IPS-18a (cell line): ENCODE data around the gene TBCC.
"Not testable (repeated sequence)": the region's sequence is repeated elsewhere in the genome, so short reads cannot be mapped to it uniquely, and the experiment has no call there.

Source experiments
- H3K27ac ChIP-seq: one replicate; pipeline ENCODE4 v1.5.1; 2013; ENCODE audit warnings: low read length
- H3K27me3 ChIP-seq: one replicate; pipeline ENCODE4 v1.6.1; 2013; ENCODE audit warnings: mild to moderate bottlenecking, low read length; ENCODE audit not compliant: control insufficient read depth, insufficient read depth
- H3K36me3 ChIP-seq: one replicate; pipeline ENCODE4 v1.6.1; 2013; ENCODE audit warnings: low read depth, low read length; ENCODE audit not compliant: control insufficient read depth
- H3K4me1 ChIP-seq: one replicate; pipeline ENCODE4 v1.6.1; 2013; ENCODE audit warnings: low read depth, low read length; ENCODE audit not compliant: control insufficient read depth
- H3K4me3 ChIP-seq: one replicate; pipeline ENCODE4 v1.5.1; 2013; ENCODE audit warnings: low read length
- H3K9ac ChIP-seq: one replicate; pipeline ENCODE4 v1.6.1; 2013; ENCODE audit warnings: mild to moderate bottlenecking, low read length, moderate library complexity
- H3K9me3 ChIP-seq: one replicate; pipeline ENCODE4 v1.6.1; 2013; ENCODE audit warnings: low read depth, low read length; ENCODE audit not compliant: control insufficient read depth

Gene TBCC

DNA sequence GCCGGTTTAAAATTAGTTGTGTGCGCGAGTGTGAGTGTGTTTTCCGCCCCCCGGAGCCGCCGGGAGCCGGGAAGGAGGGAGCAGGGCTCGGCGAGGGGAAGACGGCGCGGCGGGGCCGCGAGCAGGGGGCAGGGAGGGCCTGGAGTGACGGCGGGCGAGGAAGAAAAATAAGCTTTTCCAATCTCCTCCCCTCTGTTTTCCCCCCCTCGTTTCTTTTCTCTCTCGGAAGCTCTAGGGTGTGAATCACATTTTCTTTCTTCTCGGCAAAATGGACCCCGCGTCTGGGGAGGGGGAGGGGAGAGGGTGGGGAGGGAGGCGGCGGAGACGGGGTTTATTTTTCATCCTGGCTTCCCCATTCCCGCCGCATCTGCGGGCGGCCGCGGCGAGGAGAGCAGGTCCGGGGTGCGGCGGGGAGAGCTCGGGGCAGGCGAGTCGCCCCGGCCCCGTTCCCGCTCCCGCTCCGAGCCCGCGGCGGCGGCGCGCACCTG is 36.8 kb upstream of the TBCC start:
- no peaks in the 10 kb centered on the region for H3K9me3 ChIP-seq
- peak overlapping the region; percentile 86 for H3K4me3 ChIP-seq
- peaks cover 16% of the 10 kb centered on the region for H3K4me1 ChIP-seq
- peak overlapping the region; percentile 85 for H3K27ac ChIP-seq
- peak overlapping the region; percentile 93 for H3K9ac ChIP-seq
- H3K27me3 ChIP-seq = no peaks in the 10 kb centered on the region
- no peaks in the 10 kb centered on the region for H3K36me3 ChIP-seq

- peak within 1 kb of the TSS; percentile 86 for H3K4me3 ChIP-seq
- no peaks in the 10 kb centered on the region for H3K36me3 ChIP-seq
- no peaks in the 10 kb centered on the region for H3K27me3 ChIP-seq
- H3K9ac ChIP-seq = peak within 1 kb of the TSS; percentile 93
- peaks cover 16% of the 10 kb centered on the region for H3K4me1 ChIP-seq
- H3K9me3 ChIP-seq = no peaks in the 10 kb centered on the region
- H3K27ac ChIP-seq = peak within 1 kb of the TSS; percentile 85
Observed at GRCh38 chr6:42781796-42782688, 36.1 kb upstream of the TBCC start, which contains the start of gene BICRAL. TSS of gene BICRAL (plus strand) at chr6:42782052. CDS start at chr6:42822023, 39,971 bp downstream.

DNA sequence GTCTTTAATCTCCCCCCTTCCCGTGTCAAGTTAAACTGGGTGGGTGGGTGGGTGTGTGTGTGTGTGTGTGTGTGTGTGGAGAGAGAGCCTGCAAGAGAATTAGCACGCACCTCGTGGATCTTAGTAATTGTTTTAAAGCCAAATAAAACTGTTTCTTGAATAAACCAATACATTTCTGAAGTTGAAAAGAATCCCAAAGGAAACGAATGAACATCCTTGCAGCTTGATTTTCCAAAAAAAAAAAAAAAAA is 35.6 kb upstream of the TBCC start:
- Histone ChIP-seq H3K9me3 (no peaks in the 10 kb centered on the region), H3K36me3 (no peaks in the 10 kb centered on the region), H3K27me3 (no peaks in the 10 kb centered on the region), H3K27ac (no peak overlapping the region), H3K9ac (peak overlapping the region; percentile 93), H3K4me3 (peak overlapping the region; percentile 86), H3K4me1 (peaks cover 16% of the 10 kb centered on the region)

- Histone ChIP-seq H3K36me3 (no peaks in the 10 kb centered on the region), H3K27me3 (no peaks in the 10 kb centered on the region), H3K9ac (no peak overlapping the region), H3K4me3 (no peak overlapping the region), H3K4me1 (peaks cover 5% of the 10 kb centered on the region), H3K9me3 (no peaks in the 10 kb centered on the region), H3K27ac (no peak overlapping the region)
Observed at GRCh38 chr6:42779521-42779920, 33.6 kb upstream of the TBCC start.

DNA sequence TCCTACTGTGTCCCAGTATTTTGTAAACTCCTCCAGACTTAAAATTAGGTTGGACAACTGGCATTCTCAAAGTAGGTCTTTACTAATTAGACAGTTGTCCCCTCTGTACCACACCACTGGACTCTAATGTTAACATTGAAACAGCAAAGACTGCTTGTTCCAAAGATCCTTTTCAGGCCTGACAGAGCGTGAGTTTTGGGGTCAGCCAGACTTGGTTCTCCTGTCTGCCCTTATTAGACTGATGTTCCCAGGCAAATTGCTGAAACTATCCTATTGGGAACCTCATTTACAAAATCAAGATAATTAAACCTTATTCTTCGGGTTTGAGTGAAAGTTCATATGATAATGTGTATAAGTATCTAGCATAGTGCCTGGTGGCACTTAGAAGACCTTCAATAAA is 32.2 kb upstream of the TBCC start:
- H3K9ac ChIP-seq = no peak overlapping the region
- no peaks in the 10 kb centered on the region for H3K36me3 ChIP-seq
- H3K9me3 ChIP-seq = no peaks in the 10 kb centered on the region
- no peak overlapping the region for H3K27ac ChIP-seq
- no peaks in the 10 kb centered on the region for H3K27me3 ChIP-seq
- H3K4me3 ChIP-seq = no peak overlapping the region
- peaks cover 5% of the 10 kb centered on the region for H3K4me1 ChIP-seq

DNA sequence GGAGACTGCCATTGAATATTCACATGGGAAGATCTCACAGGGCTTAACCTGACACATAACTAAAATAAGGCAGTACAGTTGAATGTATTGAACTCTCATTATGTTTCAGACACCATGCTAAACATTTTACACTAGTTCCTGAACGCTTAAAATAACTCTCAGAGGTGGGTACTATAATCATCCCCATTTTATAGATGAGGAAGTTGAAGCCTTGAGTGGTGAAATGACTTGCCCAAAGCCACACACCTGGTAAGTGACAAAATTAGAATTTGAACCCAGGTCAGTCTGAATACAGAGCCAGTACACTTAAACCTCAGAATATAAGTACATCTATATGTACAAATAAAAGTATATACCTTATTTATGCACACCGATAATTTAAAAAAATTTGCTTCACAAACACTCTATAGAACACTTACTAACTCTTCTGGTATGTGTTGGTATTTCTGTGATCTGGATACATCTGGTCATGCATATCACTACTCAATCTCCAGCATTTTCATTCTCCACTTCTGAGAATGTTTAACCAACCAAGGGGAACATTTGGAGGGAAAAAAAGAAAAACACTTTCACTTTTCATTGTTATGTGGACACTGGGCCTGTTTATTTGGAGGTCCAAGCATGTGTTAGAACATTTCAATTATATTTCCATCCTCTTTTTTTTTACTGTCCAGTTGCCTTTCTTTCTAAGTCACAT is 31.4 kb upstream of the TBCC start:
- H3K4me3 ChIP-seq = no peak overlapping the region
- no peak overlapping the region for H3K9ac ChIP-seq
- no peaks in the 10 kb centered on the region for H3K9me3 ChIP-seq
- H3K27ac ChIP-seq = no peak overlapping the region
- H3K27me3 ChIP-seq = no peaks in the 10 kb centered on the region
- peaks cover 8% of the 10 kb centered on the region for H3K4me1 ChIP-seq
- H3K36me3 ChIP-seq = no peaks in the 10 kb centered on the region

- H3K9ac ChIP-seq, H3K27ac ChIP-seq, H3K9me3 ChIP-seq, H3K27me3 ChIP-seq, H3K4me3 ChIP-seq, H3K36me3 ChIP-seq: not testable (repeated sequence)
- peaks cover 16% of the 10 kb centered on the region for H3K4me1 ChIP-seq
Observed at GRCh38 chr6:42774821-42775487, 29.1 kb upstream of the TBCC start.

DNA sequence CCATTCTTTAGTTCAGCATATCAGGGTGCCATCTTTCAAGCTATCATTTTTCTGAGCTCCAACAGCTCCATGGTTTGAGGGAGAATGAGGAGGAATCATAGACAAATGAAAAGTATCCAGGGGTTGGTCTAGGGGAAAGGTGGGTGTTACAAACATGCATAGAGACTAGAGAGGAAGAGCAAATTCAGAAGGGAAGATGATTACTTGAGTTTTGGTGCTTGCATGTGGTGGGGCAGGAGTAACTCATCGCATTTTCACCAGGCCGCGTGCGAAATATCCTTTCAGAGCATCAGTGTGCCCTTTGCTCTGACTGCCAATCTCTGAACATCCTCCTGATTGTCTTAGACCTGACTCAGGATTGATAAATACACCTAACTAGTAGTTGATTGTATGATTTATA is 28.3 kb upstream of the TBCC start:
- H3K27ac ChIP-seq = no peak overlapping the region
- H3K4me3 ChIP-seq = no peak overlapping the region
- H3K9me3 ChIP-seq = no peaks in the 10 kb centered on the region
- no peak overlapping the region for H3K9ac ChIP-seq
- no peaks in the 10 kb centered on the region for H3K36me3 ChIP-seq
- H3K27me3 ChIP-seq = no peaks in the 10 kb centered on the region
- peaks cover 16% of the 10 kb centered on the region for H3K4me1 ChIP-seq

GRCh38 chr6:42771741-42772100 is 25.8 kb upstream of the TBCC start:
- Histone ChIP-seq H3K9ac (peak overlapping the region; percentile 75), H3K36me3 (no peaks in the 10 kb centered on the region), H3K9me3 (no peaks in the 10 kb centered on the region), H3K4me3 (peak overlapping the region; percentile 28), H3K27ac (no peak overlapping the region), H3K4me1 (peaks cover 16% of the 10 kb centered on the region), H3K27me3 (no peaks in the 10 kb centered on the region)

- no peaks in the 10 kb centered on the region for H3K27me3 ChIP-seq
- H3K9ac ChIP-seq = no peak overlapping the region
- no peak overlapping the region for H3K4me3 ChIP-seq
- no peaks in the 10 kb centered on the region for H3K36me3 ChIP-seq
- H3K4me1 ChIP-seq = peaks cover 16% of the 10 kb centered on the region
- no peak overlapping the region for H3K27ac ChIP-seq
- H3K9me3 ChIP-seq = no peaks in the 10 kb centered on the region
Observed at GRCh38 chr6:42769836-42770235, 23.9 kb upstream of the TBCC start.

- Histone ChIP-seq H3K27ac (no peak overlapping the region), H3K9me3 (no peaks in the 10 kb centered on the region), H3K4me3 (no peak overlapping the region), H3K4me1 (peaks cover 16% of the 10 kb centered on the region), H3K27me3 (no peaks in the 10 kb centered on the region), H3K9ac (no peak overlapping the region), H3K36me3 (no peaks in the 10 kb centered on the region)
Observed at GRCh38 chr6:42769051-42769450, 23.1 kb upstream of the TBCC start.
